ENCODE data around the gene SATB2.

SATB2 gene

DNA sequence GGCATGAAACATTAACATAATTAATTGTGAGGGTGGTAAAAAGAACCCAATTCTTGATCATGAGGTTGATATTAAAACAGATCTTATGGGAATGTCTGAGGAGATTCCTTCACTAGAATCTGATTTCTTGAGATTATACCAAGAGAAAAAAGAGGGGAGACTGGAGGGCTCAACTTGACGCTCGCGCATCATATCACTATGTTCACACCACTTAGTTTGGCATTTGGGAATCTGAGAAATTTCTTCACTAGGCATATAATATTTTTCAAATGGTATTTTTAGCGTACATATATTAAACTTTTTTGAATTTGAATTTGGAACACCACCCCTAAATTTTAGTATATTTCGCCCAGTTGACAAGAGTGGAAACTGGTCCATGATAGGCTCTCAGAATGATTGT lies 140.1 kb downstream of the SATB2 start:
- no peak for DNase-seq

DNA sequence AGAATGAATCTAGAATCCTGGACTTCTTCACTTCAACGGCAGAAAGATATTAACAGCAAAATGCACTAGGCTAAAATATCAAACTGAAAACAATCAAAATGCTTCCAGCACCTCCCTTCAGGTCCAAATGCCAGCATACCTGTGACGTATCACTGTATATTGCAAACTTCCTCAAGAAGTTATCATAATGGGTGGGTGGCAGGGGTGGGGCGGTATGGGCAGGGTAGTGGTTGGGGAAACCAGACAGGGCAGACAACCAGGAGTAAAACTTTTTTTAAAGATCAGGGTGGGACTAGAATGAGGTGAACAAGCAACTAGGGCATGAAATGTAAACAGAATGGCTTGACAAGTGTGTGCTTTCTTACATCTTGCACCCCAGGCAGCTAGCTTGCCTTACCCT lies 140.9 kb downstream of the SATB2 start:
- DNase-seq, result no peak

DNA sequence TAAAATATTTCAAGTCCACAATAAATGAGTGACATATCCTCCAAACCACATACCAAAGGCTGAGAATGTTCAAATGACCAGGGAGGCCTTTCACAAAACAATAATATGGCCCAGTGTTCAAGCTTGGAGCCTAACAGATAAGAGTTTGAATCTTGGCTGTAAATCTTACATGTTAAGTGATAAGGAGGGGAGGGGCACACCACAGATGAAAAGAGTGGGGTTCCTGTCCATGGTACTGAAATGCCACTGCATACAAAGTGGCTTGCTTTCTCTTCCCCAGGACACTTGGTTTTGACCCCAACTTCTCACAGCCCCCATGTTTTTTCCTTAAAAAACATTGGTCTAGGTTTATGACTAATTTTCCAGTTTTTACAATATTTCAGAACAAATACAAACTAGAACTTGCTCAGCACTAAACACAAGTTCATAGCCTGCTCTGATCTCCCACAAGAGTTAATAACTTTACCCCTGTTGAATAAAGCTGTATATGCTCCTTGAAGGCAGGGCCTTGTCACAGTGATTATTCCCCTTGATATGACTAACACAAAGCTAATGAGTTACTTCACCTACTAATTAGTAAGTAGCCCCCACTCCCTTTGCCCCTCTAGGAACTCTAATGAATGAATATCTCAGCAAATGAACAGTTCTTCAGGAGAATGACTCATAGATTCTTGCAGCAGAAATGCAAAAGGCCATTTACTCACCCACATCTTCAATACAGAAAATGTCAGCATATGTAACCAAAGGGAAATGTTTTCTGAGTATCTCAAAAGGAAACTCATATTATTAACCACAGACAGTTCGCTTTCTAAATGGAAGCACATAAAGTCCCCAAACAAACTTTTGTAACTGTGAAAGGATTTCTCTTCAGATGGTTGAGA lies 142.2 kb downstream of the SATB2 start:
- no peak for DNase-seq

DNA sequence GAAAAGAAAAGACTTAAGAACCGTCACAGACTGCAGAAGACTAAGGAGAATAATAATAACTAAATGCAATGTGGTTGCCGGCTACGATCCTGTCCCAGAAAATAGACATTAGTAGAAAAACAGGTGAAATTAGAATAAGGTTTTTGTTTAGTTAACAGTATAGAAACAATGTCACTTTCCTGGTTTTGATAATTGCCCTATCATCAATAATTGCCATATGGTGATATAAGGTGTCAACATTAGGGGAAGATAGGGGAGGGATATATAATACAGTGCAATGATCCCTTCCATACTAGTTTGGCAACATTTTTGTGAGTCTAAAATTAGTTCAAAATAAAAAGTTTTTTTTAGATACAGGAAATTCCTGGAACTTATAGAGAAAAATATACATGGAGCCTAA lies 144.8 kb downstream of the SATB2 start:
- no peak for DNase-seq

DNA sequence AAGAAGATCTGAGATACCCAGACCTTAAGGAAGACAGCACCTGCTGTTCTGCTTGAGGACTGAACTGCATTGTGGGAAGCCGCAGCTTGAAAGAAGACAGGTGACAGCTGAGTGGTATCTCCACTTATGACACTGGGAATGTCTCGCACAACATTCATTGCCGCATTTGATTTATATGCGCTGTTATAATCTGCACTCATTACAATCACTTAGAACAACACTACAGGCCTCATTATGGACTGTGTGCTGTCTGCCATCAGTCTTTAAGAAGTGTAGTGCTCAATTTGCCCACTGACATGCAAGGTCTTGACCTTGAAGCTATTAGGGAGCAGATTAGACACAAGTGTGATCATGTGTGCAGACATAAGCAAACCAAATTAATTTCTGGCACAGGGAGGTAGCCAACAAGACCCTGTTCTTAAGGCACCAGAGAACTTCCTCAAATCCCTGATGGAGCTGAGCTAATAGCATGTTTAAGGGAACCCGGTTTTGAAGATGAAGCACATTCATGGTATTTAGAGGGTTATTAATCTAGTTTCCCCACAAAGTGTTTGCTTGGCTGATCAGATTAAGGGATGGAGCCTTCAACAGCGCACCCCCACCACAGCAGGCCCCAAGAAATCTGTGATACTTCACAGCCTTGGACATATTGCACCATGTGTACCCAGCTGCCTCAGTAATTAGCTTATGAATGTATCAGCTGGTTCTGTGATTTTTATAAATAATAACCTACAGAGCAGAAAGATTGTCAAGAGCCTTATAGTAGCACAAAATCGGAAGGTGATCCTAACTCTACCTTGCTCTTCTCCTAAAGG lies 146.8 kb downstream of the SATB2 start:
- DNase-seq, result no peak

DNA sequence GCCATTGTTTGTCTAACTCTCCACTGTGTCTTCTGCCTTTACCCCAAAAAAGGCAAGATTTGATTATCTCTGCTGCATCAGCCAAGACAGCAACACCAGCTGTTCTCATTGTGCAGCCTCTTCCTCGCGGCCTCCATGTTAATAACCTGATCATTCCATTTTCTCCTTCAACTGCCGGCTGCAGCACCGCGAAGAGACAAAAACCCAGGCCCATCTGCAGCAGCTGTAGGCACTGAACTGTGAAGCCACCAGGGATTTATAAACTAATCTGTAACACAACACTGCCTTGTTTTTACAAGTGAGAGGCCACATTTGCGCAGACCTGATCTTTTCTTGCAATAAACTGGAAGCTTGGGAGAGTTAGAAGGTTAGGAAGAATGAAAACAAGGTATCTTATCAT lies 147.8 kb downstream of the SATB2 start:
- no peak for DNase-seq

DNA sequence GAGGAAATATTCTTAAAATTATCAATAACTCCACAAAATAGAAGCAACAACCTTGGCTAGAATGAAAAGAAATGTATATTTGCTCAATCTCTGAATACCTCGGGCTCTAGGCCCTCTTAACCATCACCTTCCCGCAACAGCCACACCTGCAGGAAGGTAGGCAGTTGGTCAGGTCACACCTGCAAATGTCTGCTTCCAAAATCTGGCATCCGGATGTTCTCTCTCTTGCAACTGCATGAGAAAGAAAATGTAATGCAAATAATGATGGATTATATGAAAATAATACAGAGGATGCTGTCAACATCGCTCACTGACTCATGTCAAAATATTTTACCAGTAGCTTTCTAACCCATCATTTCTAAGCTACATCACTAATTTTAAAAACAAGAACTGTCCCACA lies 148.3 kb downstream of the SATB2 start:
- DNase-seq, result no peak

DNA sequence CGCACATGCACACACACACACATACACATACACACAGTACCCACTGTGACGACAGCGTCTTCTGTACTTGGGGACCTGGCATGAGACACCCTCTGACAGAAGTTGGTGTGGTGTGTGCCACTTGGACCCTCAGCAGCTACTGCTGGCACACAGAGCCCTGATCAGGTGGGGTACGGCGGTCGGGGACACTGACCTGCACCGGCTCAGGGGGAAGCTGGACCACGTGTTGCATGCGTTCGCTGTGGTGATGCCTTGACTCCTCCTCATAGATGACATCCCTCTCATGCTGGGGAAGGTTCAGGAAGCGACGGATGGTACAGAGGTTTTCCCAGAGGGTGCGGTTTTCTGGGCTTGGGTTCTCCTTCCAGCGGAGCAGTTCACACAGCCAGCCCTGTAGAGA lies 149.2 kb downstream of the SATB2 start:
- DNase-seq, result no peak

DNA sequence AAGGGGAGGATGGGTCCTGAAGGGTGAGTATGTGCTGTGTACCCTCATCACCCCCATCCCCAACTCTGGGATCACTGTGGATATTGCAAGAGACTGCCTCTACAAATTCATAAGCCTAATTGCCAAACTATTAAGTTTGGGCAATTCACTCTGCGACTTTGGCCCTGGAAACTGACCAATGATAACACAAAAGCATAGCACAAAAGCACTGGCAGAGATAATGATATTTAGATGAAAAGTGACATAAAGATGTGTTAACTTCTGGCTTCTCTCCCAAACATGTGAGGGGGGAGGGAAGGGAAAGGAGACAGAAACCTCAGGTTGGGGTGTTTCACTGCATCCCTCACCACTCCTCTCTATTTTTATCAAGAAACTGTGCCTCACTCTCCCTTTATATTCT lies 150.3 kb downstream of the SATB2 start:
- DNase-seq, result no peak

DNA sequence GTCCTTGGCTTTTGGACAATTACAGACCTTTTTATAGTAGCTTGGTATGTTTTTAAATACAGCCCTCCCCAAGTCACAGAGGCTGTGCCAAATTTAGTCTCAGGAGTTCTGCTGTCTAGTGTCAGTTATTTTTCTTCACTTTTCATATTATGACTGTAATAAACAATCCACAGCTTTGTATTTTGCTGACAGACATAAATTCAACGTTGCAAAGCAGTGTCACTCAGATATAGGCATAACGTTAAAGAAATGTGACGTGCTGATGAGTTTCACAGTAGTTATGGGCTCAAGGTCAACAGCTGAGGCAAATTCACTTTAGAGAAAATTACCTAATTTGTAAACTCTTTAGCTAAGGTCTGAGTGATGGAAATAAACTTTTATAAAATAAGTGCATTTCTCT lies 151.6 kb downstream of the SATB2 start:
- no peak for DNase-seq

DNA sequence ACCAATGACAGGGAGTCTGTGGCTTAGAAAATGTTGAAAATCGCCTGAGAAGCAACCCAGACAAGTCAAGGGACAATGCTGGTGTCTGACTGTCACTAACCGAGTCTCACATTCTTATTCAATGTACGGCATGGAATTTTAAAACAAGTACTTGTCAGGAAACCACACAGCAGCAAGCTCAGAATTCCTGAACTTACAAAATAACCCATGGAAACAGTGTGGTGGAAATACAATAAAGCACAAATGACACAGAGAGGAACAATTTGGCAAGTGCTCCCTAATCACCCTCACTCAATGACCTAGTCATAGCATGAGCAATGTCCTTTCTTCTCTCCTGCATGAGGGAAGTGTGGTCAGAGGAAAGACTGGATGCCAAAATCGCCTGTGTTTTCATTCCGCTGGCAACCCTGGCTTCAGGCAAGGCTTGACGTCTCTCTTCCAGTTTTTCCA lies 154.0 kb downstream of the SATB2 start:
- no peak for DNase-seq

DNA sequence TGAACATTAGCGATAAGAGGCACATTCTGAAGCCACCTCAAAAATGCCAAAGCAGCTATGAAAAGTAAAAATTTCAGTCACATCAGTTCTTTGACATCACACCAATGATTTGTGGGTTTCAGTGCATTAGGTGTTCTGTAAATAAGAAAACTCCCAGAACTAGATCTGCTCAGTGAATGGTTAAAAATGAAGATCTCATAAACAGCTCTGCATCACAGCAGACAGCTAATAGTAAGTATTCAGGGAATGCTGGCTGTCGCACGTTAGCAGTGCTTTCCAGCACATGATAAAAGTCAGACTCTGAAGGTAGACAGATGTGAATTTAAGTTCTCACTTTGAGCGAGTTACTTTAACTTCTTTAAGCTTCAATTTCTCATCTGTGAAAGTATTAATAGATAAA lies 154.9 kb downstream of the SATB2 start:
- DNase-seq, result no peak

DNA sequence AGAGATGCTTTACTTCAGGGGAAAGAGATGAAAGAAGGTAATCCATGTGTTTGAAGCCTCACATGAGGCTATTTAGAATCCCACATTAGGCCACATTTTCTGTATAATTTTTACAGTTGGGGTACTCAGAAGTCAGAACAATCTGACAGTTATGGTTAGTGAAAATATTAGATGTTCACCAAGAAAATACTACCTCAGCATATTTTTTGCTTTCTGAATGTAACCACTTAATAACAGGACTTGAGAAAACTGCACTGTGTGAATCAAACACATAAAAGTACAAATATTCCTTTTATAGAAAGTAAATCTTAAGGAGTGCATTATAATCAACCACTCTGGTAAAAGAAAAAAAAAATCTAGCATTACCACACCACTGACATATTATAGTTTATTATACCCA lies 169.3 kb downstream of the SATB2 start:
- no peak for DNase-seq

DNA sequence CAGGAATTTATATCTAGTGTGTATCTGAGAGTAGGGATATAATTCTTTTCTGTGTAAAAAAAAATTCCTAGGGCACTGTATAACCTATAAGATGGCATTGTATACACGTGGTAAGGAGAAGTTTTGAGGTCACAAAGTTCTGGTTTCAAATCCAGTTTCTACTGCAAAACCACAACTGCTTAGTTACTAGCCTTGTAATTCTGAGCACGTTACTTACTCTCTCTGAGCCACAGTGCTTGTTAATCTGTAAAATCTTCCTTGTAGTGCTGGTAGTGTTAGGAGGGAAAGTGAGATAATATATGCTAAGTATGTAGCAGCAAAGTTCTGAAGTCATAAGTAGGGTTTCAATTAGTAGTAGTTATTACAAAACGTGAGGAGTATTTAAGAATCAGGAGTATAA lies 175.4 kb downstream of the SATB2 start:
- no peak for DNase-seq

DNA sequence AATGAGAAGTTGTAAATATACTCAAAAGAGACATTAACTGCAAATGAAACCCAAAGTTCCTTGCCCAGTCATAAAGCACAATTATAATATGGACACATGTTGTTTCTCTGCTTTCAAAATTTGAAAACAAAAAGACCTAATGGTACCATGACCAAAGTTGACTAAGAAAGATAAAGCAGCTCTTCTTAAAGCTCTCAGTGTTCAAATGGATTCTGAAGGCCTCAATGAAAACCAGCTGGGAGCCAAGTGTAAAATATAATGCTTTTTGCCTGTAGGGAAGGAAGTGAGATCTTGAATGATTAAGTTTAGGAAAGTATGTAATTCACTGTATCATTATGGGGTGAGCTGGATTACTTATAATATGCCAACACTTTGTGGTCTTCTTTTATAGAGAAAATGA lies 178.6 kb downstream of the SATB2 start:
- DNase-seq, result no peak

DNA sequence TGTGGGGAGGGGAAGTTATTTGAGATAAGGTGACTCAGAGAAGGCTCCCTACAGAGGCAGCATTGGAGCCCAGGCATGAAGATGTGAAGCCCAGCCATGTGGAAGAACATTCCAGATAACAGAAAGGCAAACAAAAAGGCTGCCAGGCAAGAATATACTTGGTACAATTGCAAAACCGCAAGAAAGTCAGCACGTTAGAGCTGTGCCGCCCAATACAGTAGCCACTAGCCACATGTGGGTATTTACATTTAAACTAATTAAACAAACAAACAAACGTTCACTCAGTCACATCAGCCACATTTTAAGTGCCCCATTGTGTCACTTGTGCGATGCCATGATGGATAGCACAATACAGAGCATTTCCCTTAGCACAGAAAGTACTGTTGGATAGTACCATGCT lies 179.6 kb downstream of the SATB2 start:
- no peak for DNase-seq

DNA sequence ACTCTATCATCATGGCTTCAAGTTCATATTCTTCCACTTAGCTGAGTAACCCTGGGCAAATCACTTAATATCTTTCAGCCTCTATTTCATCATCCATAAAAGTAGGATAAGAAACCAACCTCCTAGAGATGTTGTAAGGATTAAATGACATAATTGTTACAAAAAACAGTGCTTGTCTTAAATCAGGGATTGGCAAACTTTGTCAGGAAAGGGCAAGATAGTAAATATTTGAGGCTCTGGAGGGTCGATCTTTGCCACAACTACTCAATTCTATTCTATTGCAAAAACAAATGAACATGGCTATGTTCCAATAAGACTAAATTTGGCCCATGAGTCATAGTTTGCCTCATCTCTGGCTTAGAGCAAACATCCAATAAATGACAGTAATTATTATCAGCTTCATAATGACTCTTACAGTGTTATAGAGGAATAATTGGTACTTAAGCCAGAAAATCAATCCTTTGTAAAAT lies 184.7 kb downstream of the SATB2 start:
- no peak for DNase-seq

DNA sequence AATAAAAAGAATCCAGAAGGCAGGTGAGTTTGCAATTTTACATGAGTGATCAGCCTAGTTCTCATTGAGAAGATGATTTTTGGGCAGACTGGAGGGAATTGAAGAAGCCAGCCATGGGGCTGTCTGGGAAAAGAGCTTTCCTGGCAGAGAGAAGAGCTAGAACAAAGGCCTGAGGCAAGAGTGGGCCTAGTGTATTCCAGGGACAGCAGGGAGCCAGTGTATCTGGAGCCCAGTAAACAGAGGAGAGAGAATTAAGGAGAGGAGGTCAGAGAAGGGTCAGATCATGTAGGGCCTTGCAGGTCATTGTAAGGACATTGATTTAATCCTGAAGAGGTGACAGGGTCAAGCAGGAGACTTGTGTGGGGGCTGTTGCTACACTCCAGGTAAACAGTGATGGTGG lies 195.8 kb downstream of the SATB2 start:
- no peak for DNase-seq

DNA sequence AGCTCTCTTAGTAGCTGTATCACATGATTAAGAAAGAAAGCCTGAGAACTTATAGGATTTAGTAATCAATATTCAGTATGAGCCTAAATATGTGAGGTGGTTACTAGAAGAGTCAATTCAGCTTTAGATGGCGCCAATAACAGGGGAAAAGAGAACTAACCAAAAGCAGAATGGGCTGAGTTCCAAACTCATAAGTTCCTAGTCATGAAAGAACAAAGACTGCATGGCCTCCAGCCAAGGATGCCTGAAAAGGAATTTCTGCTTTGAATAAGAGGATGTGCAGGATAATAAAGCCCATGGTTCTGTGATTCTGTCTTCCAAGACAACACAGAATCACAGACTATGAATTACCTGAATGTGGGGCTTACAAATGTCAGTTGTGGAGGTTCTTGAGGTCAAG lies 196.5 kb downstream of the SATB2 start:
- no peak for DNase-seq

DNA sequence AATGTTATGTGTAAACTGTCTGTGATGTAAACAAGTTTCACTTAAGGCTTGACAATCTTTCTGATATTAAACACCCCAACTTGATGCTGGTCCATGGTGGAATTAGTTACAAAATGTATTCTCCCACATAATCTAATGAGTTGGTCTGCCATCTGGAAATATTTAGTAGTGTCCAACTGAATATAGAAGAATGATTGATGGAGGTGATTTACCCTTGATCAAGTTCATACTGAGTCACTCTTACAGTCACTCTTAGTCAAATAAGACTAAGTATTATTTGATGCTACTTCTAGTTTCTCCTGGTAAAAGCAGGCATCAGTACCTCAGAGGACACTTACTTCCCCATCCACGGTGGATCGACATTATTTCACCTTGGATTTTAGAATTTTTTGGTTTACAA lies 198.1 kb downstream of the SATB2 start:
- DNase-seq, result no peak

DNA sequence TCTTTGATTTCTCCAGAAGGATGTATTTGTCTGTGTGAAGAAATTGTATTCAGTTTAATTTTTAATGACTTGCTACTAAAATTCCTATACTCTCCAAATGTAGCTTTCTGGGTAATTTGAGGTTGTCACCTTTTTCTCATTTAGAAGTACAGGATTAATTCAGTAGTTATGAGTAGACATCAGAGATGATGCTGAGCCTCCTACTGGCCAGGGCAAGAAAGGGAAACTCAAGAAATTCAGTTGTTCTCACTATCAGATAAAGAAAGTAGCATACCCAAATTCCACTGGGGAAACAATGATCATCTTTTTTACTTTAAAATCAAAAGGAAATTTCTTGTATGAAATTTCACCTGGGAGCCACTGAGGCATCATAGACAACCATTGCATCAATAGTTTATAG lies 199.4 kb downstream of the SATB2 start:
- no peak for DNase-seq

DNA sequence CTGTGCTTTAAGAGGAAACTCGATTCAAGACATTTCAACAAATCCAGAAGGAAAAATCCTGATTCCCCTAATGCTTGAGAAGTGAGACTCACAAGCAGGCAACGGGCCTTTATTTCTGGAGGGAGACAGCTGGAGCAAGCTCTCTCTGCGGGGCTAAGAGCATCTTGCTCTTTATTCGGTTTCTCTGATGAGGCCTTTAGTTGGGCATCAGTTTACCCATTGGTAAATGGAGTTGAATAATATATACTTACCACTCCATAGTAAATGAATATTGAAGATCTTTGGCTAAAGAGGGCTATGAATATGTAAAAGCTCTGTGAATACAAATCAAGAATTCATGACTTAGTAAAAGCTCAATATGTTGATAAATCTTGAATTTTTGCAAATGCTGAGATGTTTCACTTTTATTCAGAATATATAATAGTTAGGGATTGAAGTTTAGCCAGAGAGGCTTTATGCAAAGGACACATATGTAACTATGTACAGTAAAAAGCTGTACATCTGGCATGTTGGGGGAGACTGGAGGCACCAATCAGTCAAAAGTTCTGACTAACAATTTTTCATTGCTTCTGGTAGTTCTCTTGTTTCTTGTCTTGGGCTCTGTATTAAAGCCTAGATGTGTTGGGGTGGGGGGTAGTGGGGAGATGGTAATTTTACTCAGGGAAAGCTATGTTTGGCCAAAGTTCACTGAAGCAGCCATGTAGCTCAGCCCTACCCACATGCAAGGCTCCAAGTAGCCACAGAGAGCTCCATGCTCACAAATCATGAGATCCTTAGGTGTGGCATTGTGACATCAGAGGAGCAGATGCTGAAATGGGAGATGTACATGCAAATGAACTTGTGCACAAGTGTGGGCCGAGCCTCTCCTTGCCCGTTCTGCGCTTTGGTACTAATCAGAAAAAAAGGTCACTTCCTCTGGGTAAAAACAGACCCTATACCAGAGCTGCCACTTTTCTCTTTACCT lies 200.2 kb downstream of the SATB2 start:
- no peak for DNase-seq

DNA sequence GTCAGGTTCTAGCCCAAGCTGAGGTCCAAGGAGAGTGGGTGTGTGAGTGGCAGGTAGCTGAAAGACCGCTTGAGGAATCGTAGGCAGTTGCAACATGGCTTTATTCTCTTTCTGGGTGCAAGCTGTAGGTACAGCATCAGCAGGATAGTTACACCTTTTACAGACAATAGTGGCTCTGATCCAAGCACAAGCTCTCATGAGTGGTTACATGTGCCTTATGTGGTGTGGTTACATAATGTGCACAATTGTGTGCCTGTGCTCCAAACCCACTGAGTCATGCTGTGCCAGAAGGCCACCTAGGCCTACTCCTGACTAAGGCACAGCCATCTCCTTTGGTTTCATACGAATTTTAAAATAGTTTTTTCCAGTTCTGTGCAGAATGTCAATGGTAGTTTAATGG lies 227.6 kb downstream of the SATB2 start:
- DNase-seq, result no peak
